Measurements from ENCODE around the gene ARHGEF11. TPM values are rescaled to one million over a fixed set of nuclear protein-coding genes. Genes with fewer than 3 reads are reported as not detected.

Gene ARHGEF11
- total RNA-seq = 52.0 and 70.6 TPM in 2 replicates

GRCh38 chr1:157045250-157046218 is at the start of gene ARHGEF11:
Gene ARHGEF11 (minus strand): TSS chr1:157045742. CDS start chr1:157044330, 1,412 bp downstream.

GRCh38 chr1:156920233-156921052 is 125.1 kb downstream of the ARHGEF11 start, which contains the start of gene LRRC71:
Gene LRRC71 (plus strand): TSS chr1:156920632. CDS start chr1:156920804, 172 bp downstream.

GRCh38 chr1:156893048-156893953 is 152.2 kb downstream of the ARHGEF11 start, which contains the start of gene PEAR1:
Gene PEAR1 (plus strand): TSS chr1:156893718. CDS start chr1:156903927, 10,209 bp downstream.

Small RNA genes within 50 kb of the gene (small RNA-seq; reads per million reads assigned to genes)
- gene MIR765 = not detected
- gene RN7SL612P = not detected

Other genes starting within 250 kb of the ARHGEF11 start
- 0.32 and 0.61 TPM in 2 replicates for gene SH2D2A, start 228.9 kb downstream of the ARHGEF11 start, total RNA-seq
- gene INSRR, start 186.6 kb downstream of the ARHGEF11 start, total RNA-seq = under 0.01 TPM in 2 replicates
- not detected in 2 replicates for gene NTRK1, start 184.9 kb downstream of the ARHGEF11 start, total RNA-seq
- 4.3 and 5.0 TPM in 2 replicates for gene PEAR1, start 152.0 kb downstream of the ARHGEF11 start, total RNA-seq
- gene LRRC71, start 125.1 kb downstream of the ARHGEF11 start, total RNA-seq = under 0.01 TPM in 1 of 2 replicates, not detected in the other
- not detected in 2 replicates for gene ETV3L, start 54.1 kb upstream of the ARHGEF11 start, total RNA-seq
- gene ETV3, start 92.7 kb upstream of the ARHGEF11 start, total RNA-seq = 22.7 and 27.1 TPM in 2 replicates